Measurements from ENCODE around the gene THUMPD3.

The THUMPD3 gene

DNA sequence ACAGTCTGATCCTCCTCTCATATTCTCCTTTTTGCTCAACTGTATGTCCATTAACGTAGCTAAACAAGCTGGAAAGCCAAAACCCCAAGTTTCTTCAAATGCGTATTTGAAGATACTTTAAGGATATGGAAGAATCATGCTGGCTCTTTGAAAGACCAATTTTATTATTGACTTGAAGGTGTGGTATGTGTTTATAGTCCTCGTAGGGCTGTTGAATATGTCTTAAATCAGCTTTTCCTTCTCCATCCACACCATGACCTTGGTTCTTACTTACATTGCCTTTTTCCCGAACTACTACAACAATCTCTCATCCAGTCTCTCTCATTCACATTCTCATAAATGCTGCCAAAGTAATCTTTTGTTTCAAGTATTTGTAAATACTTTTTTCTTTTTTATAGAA, 19.7 kb upstream of the THUMPD3 start:
- TF ChIP-seq, protein P1, sequence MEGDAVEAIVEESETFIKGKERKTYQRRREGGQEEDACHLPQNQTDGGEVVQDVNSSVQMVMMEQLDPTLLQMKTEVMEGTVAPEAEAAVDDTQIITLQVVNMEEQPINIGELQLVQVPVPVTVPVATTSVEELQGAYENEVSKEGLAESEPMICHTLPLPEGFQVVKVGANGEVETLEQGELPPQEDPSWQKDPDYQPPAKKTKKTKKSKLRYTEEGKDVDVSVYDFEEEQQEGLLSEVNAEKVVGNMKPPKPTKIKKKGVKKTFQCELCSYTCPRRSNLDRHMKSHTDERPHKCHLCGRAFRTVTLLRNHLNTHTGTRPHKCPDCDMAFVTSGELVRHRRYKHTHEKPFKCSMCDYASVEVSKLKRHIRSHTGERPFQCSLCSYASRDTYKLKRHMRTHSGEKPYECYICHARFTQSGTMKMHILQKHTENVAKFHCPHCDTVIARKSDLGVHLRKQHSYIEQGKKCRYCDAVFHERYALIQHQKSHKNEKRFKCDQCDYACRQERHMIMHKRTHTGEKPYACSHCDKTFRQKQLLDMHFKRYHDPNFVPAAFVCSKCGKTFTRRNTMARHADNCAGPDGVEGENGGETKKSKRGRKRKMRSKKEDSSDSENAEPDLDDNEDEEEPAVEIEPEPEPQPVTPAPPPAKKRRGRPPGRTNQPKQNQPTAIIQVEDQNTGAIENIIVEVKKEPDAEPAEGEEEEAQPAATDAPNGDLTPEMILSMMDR (IDR thresholded peaks at IDR 0.05; ENCODE audit: control insufficient read depth, insufficient read depth, low read depth, low read length, missing control alignments), result no peak
- no peak overlapping the region for H3K4me3 ChIP-seq (ENCODE audit: control insufficient read depth, low read depth, low read length)

DNA sequence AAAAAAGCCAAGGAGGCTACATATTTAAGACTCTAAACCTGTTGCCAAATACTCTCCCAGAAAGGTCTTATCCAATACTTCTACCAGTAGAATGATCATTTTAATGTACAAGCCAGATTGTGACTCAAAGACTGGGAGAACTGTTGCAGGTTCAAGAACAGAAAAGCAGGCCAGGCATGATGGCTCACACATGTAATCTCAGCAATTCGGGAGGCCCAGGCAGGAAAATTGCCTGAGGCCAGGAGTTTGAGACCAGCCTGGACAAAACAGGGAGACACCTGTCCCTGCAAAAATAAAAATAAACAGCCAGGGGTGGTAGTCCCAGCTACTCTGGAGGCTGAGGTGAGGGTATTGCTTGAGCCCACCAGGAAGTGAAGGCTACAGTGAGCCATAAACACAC, 17.8 kb upstream of the THUMPD3 start:
- TF ChIP-seq, protein P1 (IDR thresholded peaks at IDR 0.05; ENCODE audit: control insufficient read depth, insufficient read depth, low read depth, low read length, missing control alignments), result no peak
- no peak overlapping the region for H3K4me3 ChIP-seq (ENCODE audit: control insufficient read depth, low read depth, low read length)
- no peak for DNase-seq (ENCODE audit: low read depth)

More for the DNA sequence above, 19.7 kb upstream of the THUMPD3 start:
- no peak for DNase-seq (ENCODE audit: low read depth)

DNA sequence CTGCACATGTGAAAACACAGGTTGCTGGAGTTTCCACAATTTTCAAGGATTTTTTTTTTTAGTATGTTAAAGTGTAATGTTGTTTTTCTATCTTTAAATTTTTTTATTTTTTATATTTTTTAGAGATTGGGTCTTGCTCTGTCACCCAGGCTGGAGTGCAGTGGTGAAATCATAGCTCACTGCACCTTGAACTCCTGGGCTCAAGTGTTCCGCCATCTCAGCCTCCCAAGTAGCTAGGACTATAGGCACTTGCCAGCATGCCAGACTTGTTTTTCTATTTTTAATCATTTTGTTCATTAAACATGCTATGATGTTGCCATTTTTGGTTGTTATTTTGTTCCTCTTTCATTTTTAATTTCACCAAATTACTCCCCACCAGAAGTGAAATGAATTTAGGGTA, 16.7 kb upstream of the THUMPD3 start:
- TF ChIP-seq, protein P1 (IDR thresholded peaks at IDR 0.05; ENCODE audit: control insufficient read depth, insufficient read depth, low read depth, low read length, missing control alignments), result no peak
- H3K4me3 ChIP-seq (ENCODE audit: control insufficient read depth, low read depth, low read length), result no peak overlapping the region
- DNase-seq (ENCODE audit: low read depth), result no peak

DNA sequence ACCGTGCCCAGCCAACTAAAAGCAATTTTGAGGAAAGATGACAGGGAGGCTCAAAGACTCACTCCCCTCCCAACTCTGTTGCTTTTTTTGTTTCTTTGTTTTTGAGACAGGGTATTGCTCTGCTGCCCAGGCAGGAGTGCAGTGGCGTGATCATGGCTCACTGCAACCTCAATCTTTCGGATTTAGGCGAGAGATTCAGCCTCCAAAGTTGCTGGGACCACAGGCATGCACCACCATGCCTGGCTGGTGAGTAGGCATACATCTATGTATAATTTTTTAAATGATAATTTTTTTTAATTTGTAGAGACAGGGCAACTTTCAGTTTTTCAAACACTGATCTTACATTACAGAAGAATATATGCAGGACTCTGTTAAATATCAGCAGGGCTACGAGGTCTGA, 15.8 kb upstream of the THUMPD3 start:
- no peak overlapping the region for H3K4me3 ChIP-seq (ENCODE audit: control insufficient read depth, low read depth, low read length)
- no peak for DNase-seq (ENCODE audit: low read depth)
- TF ChIP-seq, protein P1 (IDR thresholded peaks at IDR 0.05; ENCODE audit: control insufficient read depth, insufficient read depth, low read depth, low read length, missing control alignments), result no peak

DNA sequence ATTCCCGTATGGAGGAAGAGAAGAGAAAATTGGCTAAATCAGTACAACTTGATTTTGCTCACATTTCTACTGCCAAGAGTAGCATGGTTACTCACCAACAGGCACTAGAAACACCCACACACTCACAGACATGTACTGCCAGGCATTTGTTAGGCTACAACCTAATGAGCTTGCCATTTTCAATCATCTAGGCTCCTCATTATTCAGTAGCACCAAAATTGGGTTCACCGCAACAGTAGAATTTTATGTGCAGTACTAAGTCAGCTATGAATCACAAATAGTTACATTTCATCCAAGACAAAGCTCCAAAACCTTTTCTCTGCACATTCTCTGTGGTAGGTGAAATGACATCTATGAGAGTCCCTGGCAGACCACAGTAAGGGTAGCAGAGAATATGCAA, 15.0 kb upstream of the THUMPD3 start:
- no peak overlapping the region for H3K4me3 ChIP-seq (ENCODE audit: control insufficient read depth, low read depth, low read length)
- TF ChIP-seq, protein P1 (IDR thresholded peaks at IDR 0.05; ENCODE audit: control insufficient read depth, insufficient read depth, low read depth, low read length, missing control alignments), result no peak
- peak; percentile 87 for DNase-seq (ENCODE audit: low read depth)

DNA sequence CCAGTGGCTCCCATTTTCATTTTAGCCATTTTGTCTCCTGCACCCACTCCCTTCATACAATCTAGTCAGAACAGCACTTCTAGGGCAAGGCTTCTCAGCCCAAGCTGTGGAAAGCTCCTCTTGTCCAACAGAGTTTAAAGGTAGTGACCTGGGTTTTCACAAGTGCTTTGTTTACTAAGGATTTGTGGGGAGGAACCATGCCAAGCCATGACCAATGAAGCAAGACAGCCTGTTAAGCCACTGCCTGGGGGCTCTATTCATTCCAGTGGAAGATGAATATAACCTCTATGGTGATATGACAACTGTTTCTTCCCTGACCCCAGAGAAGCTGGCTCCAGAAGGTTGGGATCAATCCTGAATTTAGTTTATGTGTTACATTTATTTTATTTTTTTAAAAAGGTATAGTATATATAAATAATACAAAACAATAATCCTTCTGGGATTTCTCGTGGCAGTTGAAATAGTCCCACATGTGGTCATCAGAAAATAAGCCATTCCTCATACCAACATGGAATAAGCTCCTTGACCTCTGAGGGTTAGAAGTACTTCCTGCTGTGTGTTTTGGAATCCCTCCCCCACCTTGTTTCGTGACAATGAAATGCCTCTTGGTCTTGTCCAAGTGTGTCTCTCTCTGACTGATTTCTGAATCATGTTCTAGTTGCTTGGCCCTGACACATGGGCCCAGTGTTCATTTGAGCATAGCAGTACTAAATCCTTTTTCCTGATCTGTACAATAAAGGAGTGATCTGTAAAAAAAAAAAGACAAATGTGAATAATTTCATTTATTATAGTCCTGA, 13.3 kb upstream of the THUMPD3 start:
- DNase-seq (ENCODE audit: low read depth), result peak; percentile 75
- TF ChIP-seq, protein P1 (IDR thresholded peaks at IDR 0.05; ENCODE audit: control insufficient read depth, insufficient read depth, low read depth, low read length, missing control alignments), result no peak
- no peak overlapping the region for H3K4me3 ChIP-seq (ENCODE audit: control insufficient read depth, low read depth, low read length)
